ENCODE results near the gene MYO7A.
"Not testable (repeated sequence)": the region's sequence is repeated elsewhere in the genome, so short reads cannot be mapped to it uniquely, and the experiment has no call there.

Gene MYO7A

GRCh38 chr11:77093987-77094840 lies 33.8 kb upstream of the MYO7A start:
- TF ChIP-seq, protein P1, sequence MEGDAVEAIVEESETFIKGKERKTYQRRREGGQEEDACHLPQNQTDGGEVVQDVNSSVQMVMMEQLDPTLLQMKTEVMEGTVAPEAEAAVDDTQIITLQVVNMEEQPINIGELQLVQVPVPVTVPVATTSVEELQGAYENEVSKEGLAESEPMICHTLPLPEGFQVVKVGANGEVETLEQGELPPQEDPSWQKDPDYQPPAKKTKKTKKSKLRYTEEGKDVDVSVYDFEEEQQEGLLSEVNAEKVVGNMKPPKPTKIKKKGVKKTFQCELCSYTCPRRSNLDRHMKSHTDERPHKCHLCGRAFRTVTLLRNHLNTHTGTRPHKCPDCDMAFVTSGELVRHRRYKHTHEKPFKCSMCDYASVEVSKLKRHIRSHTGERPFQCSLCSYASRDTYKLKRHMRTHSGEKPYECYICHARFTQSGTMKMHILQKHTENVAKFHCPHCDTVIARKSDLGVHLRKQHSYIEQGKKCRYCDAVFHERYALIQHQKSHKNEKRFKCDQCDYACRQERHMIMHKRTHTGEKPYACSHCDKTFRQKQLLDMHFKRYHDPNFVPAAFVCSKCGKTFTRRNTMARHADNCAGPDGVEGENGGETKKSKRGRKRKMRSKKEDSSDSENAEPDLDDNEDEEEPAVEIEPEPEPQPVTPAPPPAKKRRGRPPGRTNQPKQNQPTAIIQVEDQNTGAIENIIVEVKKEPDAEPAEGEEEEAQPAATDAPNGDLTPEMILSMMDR (IDR thresholded peaks at IDR 0.05; ENCODE audit: extremely low read depth, missing control alignments), result no peak
- no peak for DNase-seq (ENCODE audit: low spot score)

GRCh38 chr11:77094841-77095365 lies 33.1 kb upstream of the MYO7A start:
- TF ChIP-seq, protein P1 (IDR thresholded peaks at IDR 0.05; ENCODE audit: extremely low read depth, missing control alignments), result no peak
- no peak for DNase-seq (ENCODE audit: low spot score)

- TF ChIP-seq, protein P1 (IDR thresholded peaks at IDR 0.05; ENCODE audit: extremely low read depth, missing control alignments), result no peak
- no peak for DNase-seq (ENCODE audit: low spot score)
Observed at GRCh38 chr11:77095551-77096490, 32.2 kb upstream of the MYO7A start.

- TF ChIP-seq, protein P1 (IDR thresholded peaks at IDR 0.05; ENCODE audit: extremely low read depth, missing control alignments), result no peak
- DNase-seq (ENCODE audit: low spot score), result no peak
Observed at GRCh38 chr11:77096591-77097019, 31.4 kb upstream of the MYO7A start.

GRCh38 chr11:77097180-77097579 lies 30.9 kb upstream of the MYO7A start:
- not testable (repeated sequence) for DNase-seq (ENCODE audit: low spot score)

DNA sequence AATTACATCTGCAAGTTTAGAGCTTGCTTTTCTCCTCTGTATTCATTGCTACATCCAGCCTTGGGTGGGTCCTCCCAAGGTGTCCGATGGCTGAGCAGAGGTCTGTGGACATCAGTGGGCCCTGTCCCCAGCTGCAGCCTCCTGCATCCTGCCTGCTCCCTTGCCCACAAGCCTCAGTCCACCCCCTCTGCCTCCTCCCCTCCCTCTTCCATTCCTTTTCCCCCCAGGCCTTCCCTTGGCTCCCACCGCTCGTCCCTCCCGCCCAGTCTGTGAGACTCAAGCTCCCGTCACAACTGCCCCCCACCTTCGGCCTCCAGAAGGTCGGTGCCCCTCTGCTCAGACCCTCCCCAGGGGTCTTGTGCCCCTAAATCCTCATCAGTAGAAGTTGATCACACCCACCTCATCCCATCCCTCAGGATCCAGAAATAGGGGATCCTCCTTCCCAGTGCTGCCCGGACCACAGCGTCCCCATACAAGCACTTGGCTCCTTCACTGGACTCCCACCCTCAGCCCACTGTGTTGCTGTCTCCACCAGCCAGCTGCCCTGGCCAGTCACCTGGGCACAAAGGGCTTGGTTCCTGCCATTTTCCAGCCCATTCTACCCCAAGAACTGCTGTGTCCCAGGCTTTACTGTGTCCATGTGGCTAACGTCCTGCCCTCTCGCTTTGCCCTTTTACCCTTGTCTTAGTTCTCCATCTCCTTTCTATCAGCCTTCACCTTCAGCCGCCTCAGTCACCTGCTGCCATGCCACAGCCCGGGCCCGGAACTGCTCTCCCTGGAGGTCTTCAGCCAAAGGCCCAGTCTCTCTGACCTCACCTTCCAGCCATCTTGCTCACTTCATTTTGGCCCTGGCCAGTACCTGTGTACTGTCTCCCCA lies 27.6 kb upstream of the MYO7A start:
- DNase-seq (ENCODE audit: low spot score), result no peak
- TF ChIP-seq, protein P1 (IDR thresholded peaks at IDR 0.05; ENCODE audit: extremely low read depth, missing control alignments), result no peak

- peak; percentile 61 for DNase-seq (ENCODE audit: low spot score)
- TF ChIP-seq, protein P1 (IDR thresholded peaks at IDR 0.05; ENCODE audit: extremely low read depth, missing control alignments), result peak; percentile 8
Observed at GRCh38 chr11:77101043-77101537, 27.0 kb upstream of the MYO7A start.

Measured in GM20000 (cell line).